UCSD-AML1 (cell line): ENCODE data around the gene TARS3.

Experiments used
- DNase-seq: peaks from one replicate; lab custom pipeline; 2025; ENCODE audit not compliant: unreplicated experiment; lab: John Stamatoyannopoulos, UW

Gene TARS3

DNA sequence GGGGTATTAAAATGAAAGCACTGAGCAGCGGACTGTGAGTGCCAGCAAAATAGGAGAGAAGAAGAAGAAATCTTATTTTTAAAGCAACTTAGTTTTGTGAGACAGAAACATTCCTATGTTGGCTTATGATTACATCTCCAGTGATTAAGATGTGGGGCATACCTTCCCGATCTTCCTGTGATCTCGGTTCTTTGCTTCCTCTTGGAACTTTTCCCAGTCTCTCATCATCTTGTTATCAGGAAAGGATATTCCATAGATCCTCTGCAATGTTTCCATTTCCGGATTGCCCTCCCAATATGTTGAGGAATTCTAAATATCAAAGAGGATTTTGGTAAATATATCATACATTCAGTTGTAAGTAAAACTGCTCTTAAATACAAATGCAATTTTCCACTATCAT lies 22.2 kb downstream of the TARS3 start:
- no peak for DNase-seq

- no peak for DNase-seq
Observed at GRCh38 chr15:101698314-101698713, 26.0 kb downstream of the TARS3 start.

DNA sequence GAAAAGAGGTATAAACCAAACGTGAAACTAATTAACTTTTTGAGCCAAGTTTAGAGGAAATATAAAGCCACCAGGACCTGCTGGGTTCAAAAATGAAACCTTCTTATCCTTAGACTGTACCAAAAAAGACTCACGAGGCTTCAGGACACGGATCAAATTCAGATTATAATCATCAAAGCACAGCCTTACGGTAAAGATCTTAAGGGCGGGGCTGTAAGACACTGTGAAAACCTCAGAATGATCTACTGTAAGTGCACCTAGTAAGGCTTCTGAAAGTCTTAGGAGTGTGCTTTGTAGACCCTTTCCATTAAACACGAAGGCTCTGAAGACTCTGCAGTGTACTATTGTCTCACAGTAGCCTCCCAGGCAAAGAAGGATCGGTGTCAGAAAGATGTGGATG lies 26.8 kb downstream of the TARS3 start:
- DNase-seq: no peak

GRCh38 chr15:101696829-101697228 lies 27.4 kb downstream of the TARS3 start:
- DNase-seq: no peak

- DNase-seq: no peak
Observed at GRCh38 chr15:101694261-101694660, 30.0 kb downstream of the TARS3 start.

DNA sequence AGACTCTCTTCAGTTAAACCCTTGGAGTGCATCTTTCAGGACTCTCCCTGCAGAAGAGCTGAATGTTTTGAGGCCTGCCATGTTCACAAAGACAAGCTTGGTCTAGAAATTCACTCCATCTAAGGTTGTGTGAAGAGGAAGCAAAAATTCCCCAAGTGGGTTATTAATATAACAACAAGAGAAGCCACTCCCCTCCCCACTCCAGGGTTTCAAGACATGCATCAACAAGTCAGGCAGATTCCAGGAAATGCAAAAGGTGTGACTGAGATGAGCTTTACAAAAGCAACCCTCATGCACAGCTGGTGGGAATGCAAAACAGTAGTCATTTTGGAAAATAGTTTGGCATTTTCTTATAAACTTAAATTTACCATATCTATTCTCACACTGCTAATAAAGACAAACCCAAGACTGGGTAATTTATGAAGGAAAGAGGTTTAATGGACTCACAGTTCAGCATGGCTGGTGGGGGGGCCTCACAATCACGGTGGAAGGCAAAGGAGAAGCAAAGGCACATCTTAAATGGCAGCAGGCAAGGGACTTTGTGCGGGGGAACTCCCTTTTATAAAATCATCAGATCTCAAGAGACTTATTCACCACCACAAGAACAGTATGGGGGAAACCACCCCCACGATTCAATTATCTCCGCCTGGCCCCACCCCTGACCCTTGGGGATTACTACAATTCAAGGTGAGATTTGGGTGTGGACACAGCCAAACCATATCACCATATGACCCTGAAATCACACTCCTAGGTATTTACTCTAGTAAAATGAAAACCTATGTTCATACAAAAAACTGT lies 31.3 kb downstream of the TARS3 start:
- no peak for DNase-seq

DNA sequence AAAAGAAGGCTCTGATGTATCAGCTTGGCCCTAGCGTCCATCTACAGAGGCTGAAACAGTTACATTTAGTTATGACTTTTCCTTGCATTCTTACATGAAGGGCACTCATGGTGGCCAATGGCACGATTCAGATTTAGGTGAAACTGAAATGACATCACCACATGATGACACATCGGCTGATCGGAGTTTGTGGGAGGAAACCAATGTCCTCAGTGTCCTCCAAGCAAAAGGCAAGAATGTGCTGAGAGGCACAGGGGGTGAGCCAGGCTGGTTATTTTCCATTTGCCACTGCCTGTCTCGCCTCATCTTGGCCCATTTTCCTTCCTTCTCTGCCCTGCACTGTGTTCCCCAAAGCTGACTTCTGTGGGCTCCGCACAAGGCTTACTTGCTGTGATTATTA lies 34.4 kb downstream of the TARS3 start:
- DNase-seq: no peak

DNA sequence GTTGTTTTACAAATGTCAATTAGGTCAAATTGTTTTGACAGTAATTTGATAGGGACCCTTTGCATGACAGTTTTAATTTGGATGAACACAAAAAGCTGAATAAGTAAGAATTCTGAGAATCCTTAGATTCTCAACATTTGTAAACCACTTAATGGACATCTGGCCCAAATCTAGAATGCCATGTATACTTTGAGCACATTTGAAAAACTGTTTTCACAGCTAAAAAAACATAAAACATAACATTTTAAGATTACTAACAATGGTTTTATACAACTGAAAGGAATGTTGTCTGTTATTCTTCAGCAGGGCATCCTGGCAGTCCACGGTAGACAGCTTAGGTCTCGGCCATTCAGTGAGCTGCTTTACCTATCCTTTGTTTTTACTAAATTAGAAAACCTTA lies 37.6 kb downstream of the TARS3 start:
- no peak for DNase-seq

- DNase-seq: no peak
Observed at GRCh38 chr15:101684877-101685276, 39.4 kb downstream of the TARS3 start.

- no peak for DNase-seq
Observed at GRCh38 chr15:101684384-101684783, 39.9 kb downstream of the TARS3 start.

- no peak for DNase-seq
Observed at GRCh38 chr15:101679806-101680205, 44.5 kb downstream of the TARS3 start.

DNA sequence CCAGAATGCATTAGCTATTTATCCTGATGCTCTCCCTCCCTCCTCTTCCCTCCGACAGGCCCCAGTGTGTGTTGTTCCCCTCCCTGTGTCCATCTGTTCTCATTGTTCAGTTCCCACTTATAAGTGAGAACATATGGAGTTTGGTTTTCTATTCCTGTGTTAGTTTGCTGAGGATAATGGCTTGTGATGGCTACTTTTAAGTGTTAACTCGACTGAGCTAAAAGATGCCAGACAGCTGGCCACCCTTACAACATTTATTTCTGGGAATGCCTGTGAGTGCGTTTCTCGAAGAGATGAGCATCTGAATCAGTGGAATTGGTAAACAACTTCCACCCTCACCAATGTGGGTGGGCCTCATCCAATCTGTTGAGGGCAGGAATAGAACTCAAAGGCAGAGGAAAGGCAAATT lies 47.3 kb downstream of the TARS3 start:
- no peak for DNase-seq

DNA sequence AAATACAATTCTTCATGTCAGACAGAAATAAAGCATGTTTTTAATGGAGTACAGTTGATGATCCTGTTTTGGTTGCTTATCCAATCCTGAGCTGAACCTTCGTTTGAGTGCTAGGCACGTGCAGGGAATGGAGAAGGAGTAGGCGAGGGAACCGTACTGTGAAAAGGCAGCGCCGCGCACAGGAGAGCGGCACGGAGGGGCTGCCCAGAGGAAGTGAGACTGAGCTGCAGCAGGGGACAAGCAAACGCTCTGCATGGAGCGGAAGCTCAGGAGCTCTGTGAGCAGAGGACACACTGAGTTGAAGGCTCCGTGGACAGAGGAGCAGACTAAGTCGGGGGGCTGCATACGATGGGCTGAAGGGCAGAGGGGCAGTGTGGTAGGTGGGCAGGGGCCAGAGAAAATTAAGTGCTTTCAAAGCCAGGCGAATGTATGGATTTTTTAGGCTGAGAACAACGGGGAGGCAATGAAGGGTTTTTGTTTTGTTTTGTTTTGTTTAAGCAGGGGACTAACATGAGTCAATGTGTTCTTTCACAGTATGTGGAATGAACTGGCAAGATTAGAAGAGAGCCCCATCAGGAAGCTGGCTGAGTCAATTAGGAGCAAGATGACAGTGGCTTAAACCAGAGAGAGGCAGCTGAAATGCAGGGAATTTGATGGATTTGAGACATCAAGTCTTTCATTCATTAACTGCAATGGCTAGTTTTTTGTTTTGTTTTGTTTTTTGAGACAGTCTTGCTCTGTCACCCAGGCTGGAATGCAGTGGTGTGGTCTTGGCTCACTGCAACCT lies 48.3 kb downstream of the TARS3 start:
- DNase-seq: no peak

DNA sequence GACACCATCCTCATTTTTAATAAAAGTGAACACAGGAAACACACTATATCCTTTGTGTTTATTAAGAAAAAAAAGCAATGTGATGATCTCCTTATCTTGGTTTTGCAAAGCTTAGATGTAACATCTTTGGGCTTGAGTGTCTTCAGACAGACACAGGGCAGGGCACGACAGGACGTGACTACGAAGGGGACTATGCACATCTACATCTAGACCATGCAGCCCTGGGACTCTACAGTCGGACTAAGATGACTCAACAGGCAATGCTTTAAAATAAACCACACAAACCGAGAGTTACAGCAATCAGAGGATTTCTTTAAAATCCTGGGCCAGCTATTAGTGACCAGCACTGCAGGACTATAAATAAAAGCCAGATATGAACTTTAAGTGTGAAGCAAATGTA lies 49.3 kb downstream of the TARS3 start:
- no peak for DNase-seq

DNA sequence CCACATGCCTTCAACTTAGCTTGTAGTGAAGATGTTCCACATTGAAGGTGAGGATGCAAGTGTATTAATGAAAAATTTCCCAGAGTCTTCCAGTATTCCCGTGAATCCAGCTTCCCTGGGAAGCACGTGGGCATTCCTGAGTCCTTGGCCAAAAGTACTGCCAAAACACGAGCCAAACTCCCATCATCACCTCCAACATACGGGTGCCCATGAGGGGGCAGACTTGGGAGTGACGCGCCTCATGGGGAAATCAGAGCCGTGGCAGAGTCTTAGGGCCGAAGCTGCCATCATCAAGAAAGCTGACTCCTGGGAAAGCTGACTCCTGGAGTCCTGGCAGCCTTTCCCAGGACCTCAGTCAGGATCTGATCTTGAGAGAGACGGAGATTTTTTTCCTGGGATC lies 52.0 kb downstream of the TARS3 start:
- no peak for DNase-seq

GRCh38 chr15:101669744-101670143 lies 54.5 kb downstream of the TARS3 start:
- no peak for DNase-seq

DNA sequence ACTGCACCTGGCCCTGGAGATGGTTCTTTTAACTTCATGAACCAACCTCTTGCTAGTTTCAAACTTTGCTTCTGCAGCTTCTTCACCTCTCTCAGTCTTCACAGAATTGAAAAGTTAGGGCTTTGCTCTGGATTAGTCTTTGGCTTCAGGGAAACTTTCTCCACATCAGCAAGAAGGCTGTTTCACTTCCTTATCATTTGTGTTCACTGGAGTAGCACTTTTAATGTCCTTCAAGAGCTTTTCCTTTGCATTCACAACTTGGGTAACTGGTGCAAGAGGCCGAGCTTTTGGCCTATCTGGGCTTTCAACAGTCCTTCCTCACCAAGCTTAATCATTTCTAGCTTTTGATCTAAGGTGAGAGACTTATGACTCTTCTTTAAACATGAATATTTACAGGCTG lies 56.4 kb downstream of the TARS3 start:
- DNase-seq: no peak

GRCh38 chr15:101664303-101664913 lies 59.9 kb downstream of the TARS3 start:
- DNase-seq: no peak

DNA sequence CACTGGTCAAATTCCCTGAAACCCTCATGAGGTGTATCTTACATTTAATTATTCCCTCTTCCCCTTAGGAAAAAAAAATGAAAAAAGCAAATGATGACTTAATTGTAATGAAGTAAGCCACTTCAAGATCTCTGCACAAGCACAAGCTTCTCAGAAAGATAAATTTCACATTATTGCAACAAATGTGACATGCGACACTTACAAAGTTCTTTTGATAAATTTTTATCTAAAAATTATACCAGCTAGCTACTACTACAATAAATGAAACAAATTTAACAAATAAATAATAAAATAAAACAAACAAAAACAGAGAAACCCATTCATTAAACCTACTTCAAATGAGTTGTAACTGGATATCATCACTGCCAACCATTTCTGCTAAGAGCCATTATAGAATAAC lies 62.1 kb downstream of the TARS3 start:
- DNase-seq: no peak

GRCh38 chr15:101660005-101660404 lies 64.3 kb downstream of the TARS3 start:
- DNase-seq: no peak

DNA sequence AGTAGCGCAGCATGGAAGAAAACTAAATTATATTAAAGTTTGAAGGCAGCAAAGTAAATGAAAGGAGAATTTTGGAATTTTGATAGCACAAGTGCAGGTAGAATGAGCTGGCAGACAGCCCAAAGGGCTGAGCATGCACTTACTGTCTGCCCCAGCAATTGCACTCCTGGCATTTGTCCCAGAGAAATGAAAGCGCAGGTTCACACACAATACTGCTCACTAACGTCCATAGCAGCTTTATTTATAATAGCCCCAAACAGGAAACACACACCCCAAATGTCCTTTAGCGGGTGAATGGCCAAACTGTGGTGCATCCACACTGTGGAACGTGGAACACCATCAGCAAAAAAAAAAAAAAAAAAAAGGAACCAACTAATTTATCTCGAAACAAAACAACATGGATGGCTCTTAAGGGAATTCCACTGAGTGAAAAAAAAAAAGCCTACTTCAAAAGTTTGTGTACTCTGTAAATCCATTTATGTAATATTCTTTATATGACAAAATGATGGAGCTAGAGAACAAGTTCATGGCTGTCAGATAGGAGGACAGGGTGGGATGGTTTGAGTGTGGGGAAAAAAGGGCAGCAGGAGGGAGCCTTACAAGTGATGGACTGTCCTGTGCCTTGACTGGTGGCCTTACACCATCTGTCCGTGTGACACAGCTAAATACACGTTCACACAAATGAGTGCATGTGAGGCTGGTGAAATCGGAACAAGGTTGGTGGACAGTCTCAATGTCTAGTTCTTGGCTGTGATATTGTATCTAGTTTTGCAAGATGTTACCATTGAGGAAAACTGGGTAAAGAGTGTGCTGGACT lies 66.1 kb downstream of the TARS3 start:
- no peak for DNase-seq
